Neuronal stem cell (in vitro differentiated cells): ENCODE data around the gene HOXB1.

Experiments used
- DNase-seq: peaks from one replicate; pipeline ENCODE4 v3.0.0-alpha.2; 2013; ENCODE audit warnings: low spot score
- H2AFZ ChIP-seq: one replicate; pipeline ENCODE4 v1.6.1; 2013; ENCODE audit warnings: mild to moderate bottlenecking, low read length, inconsistent platforms
- H2AK5ac ChIP-seq: 2 replicates; pipeline ENCODE4 v1.6.1; 2013; ENCODE audit warnings: low read depth, mild to moderate bottlenecking, inconsistent platforms, low read length, moderate library complexity, mixed read lengths
- H2BK120ac ChIP-seq: 2 replicates; pipeline ENCODE4 v1.6.1; 2013; ENCODE audit warnings: low read depth, mild to moderate bottlenecking, inconsistent platforms, low read length, moderate library complexity, mixed read lengths
- H2BK12ac ChIP-seq: one replicate; pipeline ENCODE4 v1.6.1; 2013; ENCODE audit warnings: low read length, inconsistent platforms
- H2BK15ac ChIP-seq: 2 replicates; pipeline ENCODE4 v1.6.1; 2013; ENCODE audit warnings: mild to moderate bottlenecking, low read length, inconsistent platforms, mixed read lengths
- H2BK5ac ChIP-seq: one replicate; pipeline ENCODE4 v1.6.1; 2013; ENCODE audit warnings: inconsistent platforms, mild to moderate bottlenecking, low read length, moderate library complexity
- H3K14ac ChIP-seq: one replicate; pipeline ENCODE4 v1.6.1; 2013; ENCODE audit warnings: low read length, inconsistent platforms
- H3K18ac ChIP-seq: 2 replicates; pipeline ENCODE4 v1.6.1; 2013; ENCODE audit warnings: low read length, inconsistent platforms
- H3K23ac ChIP-seq: 2 replicates; pipeline ENCODE4 v1.6.1; 2013; ENCODE audit warnings: low read depth, mild to moderate bottlenecking, mixed read lengths, low read length, inconsistent platforms; ENCODE audit not compliant: poor library complexity
- H3K27ac ChIP-seq: replicated peaks from 3 replicates; pipeline ENCODE4 v1.5.1; 2013; ENCODE audit warnings: low read length, inconsistent platforms
- H3K27me3 ChIP-seq, 3 experiments: 2 replicates each; pipeline ENCODE4 v1.6.1; 2013; ENCODE audit warnings: low read length in 3 of 3, mild to moderate bottlenecking in 2 of 3, inconsistent platforms in 1 of 3, low read depth in 1 of 3, mixed read lengths in 1 of 3, moderate library complexity in 1 of 3; ENCODE audit not compliant: control insufficient read depth in 3 of 3, insufficient read depth in 3 of 3
- H3K36me3 ChIP-seq, 2 donors: replicated peaks in 1 of 2; 2 replicates each; pipeline ENCODE4 v1.6.1; 2013; ENCODE audit warnings: low read length in 2 of 2; ENCODE audit not compliant: control insufficient read depth in 2 of 2, insufficient read depth in 2 of 2
- H3K4ac ChIP-seq: 2 replicates; pipeline ENCODE4 v1.6.1; 2013; ENCODE audit warnings: inconsistent platforms, mild to moderate bottlenecking, low read length, moderate library complexity
- H3K4me1 ChIP-seq, 2 donors: 1 replicate in 1 of 2; 2 replicates in 1 of 2; pipeline ENCODE4 v1.6.1; 2013; ENCODE audit warnings: low read length in 2 of 2, low read depth in 1 of 2; ENCODE audit not compliant: control insufficient read depth in 2 of 2, insufficient read depth in 1 of 2
- H3K4me2 ChIP-seq: one replicate; pipeline ENCODE4 v1.6.1; 2013; ENCODE audit warnings: mild to moderate bottlenecking, low read length, inconsistent platforms; ENCODE audit not compliant: insufficient read depth, poor library complexity, severe bottlenecking
- H3K4me3 ChIP-seq, 2 donors: 2 replicates each; pipeline ENCODE4 v1.5.1; 2013; ENCODE audit warnings: low read length in 2 of 2, mild to moderate bottlenecking in 2 of 2, inconsistent platforms in 1 of 2, moderate library complexity in 1 of 2
- H3K79me1 ChIP-seq: one replicate; pipeline ENCODE4 v1.6.1; 2013; ENCODE audit warnings: low read depth, mild to moderate bottlenecking, inconsistent platforms, low read length, moderate library complexity
- H3K9ac ChIP-seq: one replicate; pipeline ENCODE4 v1.6.1; 2013; ENCODE audit warnings: mild to moderate bottlenecking, low read depth, low read length, inconsistent platforms; ENCODE audit not compliant: poor library complexity
- H3K9me3 ChIP-seq, 2 donors: replicated peaks in 1 of 2; 2 replicates each; pipeline versions ENCODE3 to v1.6.1; 2013; ENCODE audit warnings: low read length in 2 of 2, mild to moderate bottlenecking in 2 of 2, inconsistent platforms in 1 of 2, low read depth in 1 of 2, mixed read lengths in 1 of 2, moderate library complexity in 1 of 2; ENCODE audit not compliant: control insufficient read depth in 2 of 2, insufficient read depth in 1 of 2
- H4K8ac ChIP-seq: one replicate; pipeline ENCODE4 v1.6.1; 2013; ENCODE audit warnings: low read depth, mild to moderate bottlenecking, inconsistent platforms, low read length, moderate library complexity
- H4K91ac ChIP-seq: one replicate; pipeline ENCODE4 v1.6.1; 2013; ENCODE audit warnings: low read length, low read depth, mild to moderate bottlenecking, inconsistent platforms; ENCODE audit not compliant: poor library complexity
- WGBS, 2 donors: extraction: QIAGEN DNeasy Blood & Tissue Kit; methylation state at CpG; one replicate each; pipeline ENCODE4 v1.1.7; 2013; ENCODE audit warnings: missing lambda C conversion rate in 2 of 2, mixed read lengths in 1 of 2; ENCODE audit not compliant: insufficient read length in 2 of 2, insufficient replicate concordance in 1 of 2; ENCODE audit errors: extremely low coverage in 2 of 2; 5-methylcytosine and 5-hydroxymethylcytosine counted together

HOXB1 gene

GRCh38 chr17:48541036-48541576, 10.3 kb upstream of the HOXB1 start:
- no peak overlapping the region for H4K91ac ChIP-seq
- H3K4me2 ChIP-seq: peak overlapping the region; percentile 35
- no peak overlapping the region for H2BK12ac ChIP-seq
- no peaks in the 10 kb centered on the region for H3K79me1 ChIP-seq
- H3K23ac ChIP-seq: no peak overlapping the region
- no peaks in the 10 kb centered on the region for H3K4me1 ChIP-seq
- no peak overlapping the region for H3K18ac ChIP-seq
- H4K8ac ChIP-seq: no peak overlapping the region
- H3K27me3 ChIP-seq: peaks cover 34 to 71% (median 60%) of the 10 kb centered on the region in 3 experiments
- no peak overlapping the region for H3K4ac ChIP-seq
- peaks cover 0 to 2% of the 10 kb centered on the region in 2 donors for H3K9me3 ChIP-seq
- peak overlapping the region in 1 of 2 donors; percentile 43 for H3K4me3 ChIP-seq
- H3K27ac ChIP-seq: no peak overlapping the region
- H2BK5ac ChIP-seq: no peak overlapping the region
- no peak overlapping the region for H2AK5ac ChIP-seq
- H3K36me3 ChIP-seq: no peaks in the 10 kb centered on the region
- no peak overlapping the region for H2BK120ac ChIP-seq
- no peak overlapping the region for H2BK15ac ChIP-seq
- H2AFZ ChIP-seq: peak overlapping the region; percentile 91
- H3K14ac ChIP-seq: no peak overlapping the region
- no peak overlapping the region for H3K9ac ChIP-seq
- no CpG with 5 or more reads among the region's 12 CpGs for WGBS, 2 donors
- DNase-seq: no peak

DNA sequence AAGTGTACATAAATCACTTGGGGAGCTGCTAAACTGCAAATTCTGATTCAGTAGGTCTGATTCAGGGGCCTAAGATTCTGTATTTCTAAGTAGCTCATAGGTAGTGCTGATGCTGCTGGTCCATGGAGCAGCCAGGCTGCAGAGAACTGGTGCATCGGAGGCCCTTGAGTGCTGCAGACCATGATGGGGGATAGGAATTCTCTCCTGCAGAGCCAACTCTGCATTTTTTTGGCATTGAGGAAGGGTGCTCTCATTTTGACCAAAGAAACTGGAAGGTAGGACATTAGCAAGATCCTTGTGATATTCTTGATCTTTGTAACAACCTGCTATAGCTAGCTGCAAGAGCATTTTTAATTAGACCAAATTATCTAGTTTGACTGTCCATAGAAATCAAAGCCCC, 9.4 kb upstream of the HOXB1 start:
- no peak overlapping the region for H2BK12ac ChIP-seq
- H3K79me1 ChIP-seq: no peaks in the 10 kb centered on the region
- no peak overlapping the region for H2BK120ac ChIP-seq
- no peak overlapping the region for H3K14ac ChIP-seq
- no peak overlapping the region for H2BK5ac ChIP-seq
- no peak overlapping the region for H3K4ac ChIP-seq
- H2BK15ac ChIP-seq: no peak overlapping the region
- no peak overlapping the region for H3K9ac ChIP-seq
- no peak overlapping the region for H2AFZ ChIP-seq
- H3K27me3 ChIP-seq: peaks cover 29 to 65% (median 51%) of the 10 kb centered on the region in 3 experiments
- no peak overlapping the region for H3K18ac ChIP-seq
- no peak overlapping the region for H3K23ac ChIP-seq
- H4K8ac ChIP-seq: no peak overlapping the region
- DNase-seq: no peak
- H3K27ac ChIP-seq: no peak overlapping the region
- no CpG with 5 or more reads among the region's 1 CpG for whole genome bisulfite sequencing, 2 donors
- H3K9me3 ChIP-seq: peaks cover 0 to 2% of the 10 kb centered on the region in 2 donors
- H4K91ac ChIP-seq: no peak overlapping the region
- H3K36me3 ChIP-seq: no peaks in the 10 kb centered on the region
- H3K4me1 ChIP-seq: no peaks in the 10 kb centered on the region
- no peak overlapping the region for H3K4me3 ChIP-seq
- no peak overlapping the region for H3K4me2 ChIP-seq
- no peak overlapping the region for H2AK5ac ChIP-seq

GRCh38 chr17:48539177-48539576, 8.4 kb upstream of the HOXB1 start:
- no peak overlapping the region for H2AK5ac ChIP-seq
- no peak overlapping the region for H3K14ac ChIP-seq
- H3K4me1 ChIP-seq: no peaks in the 10 kb centered on the region
- peaks cover 24 to 59% (median 40%) of the 10 kb centered on the region in 3 experiments for H3K27me3 ChIP-seq
- peaks cover 0 to 2% of the 10 kb centered on the region in 2 donors for H3K9me3 ChIP-seq
- no peak overlapping the region for H3K23ac ChIP-seq
- H3K4me2 ChIP-seq: no peak overlapping the region
- H2BK120ac ChIP-seq: no peak overlapping the region
- WGBS, 2 donors: no CpG with 5 or more reads among the region's 4 CpGs
- no peak overlapping the region for H3K27ac ChIP-seq
- H3K79me1 ChIP-seq: no peaks in the 10 kb centered on the region
- H2BK15ac ChIP-seq: no peak overlapping the region
- no peak overlapping the region for H3K4ac ChIP-seq
- H3K18ac ChIP-seq: no peak overlapping the region
- H3K36me3 ChIP-seq: no peaks in the 10 kb centered on the region
- H2BK5ac ChIP-seq: no peak overlapping the region
- H3K9ac ChIP-seq: no peak overlapping the region
- no peak for DNase-seq
- H2AFZ ChIP-seq: no peak overlapping the region
- H2BK12ac ChIP-seq: no peak overlapping the region
- no peak overlapping the region for H3K4me3 ChIP-seq
- no peak overlapping the region for H4K91ac ChIP-seq
- no peak overlapping the region for H4K8ac ChIP-seq

DNA sequence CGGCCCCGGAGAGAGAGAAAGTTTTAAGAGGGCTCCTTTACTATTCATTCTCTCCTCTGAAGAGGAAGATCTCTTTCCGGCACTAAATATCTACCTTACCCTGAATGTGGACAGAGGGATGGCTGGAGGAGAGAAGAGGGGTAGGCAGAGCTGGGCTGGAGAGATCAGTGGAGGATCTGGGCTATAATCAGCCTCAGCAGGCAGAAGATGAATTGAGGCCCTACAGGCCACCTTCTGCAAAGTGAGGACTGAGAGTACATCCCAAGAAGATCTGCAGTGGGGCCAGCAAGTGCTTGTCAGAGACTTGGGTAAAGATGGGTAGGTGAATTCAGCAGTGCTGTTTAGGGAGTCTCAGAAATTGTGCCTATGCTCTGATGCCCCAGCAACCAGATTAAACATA, 6.5 kb upstream of the HOXB1 start:
- Histone ChIP-seq H3K18ac (no peak overlapping the region), H2BK12ac (no peak overlapping the region), H3K4me2 (no peak overlapping the region), H2AK5ac (no peak overlapping the region), H4K8ac (no peak overlapping the region), H3K27me3 (peaks cover 14 to 60% (median 36%) of the 10 kb centered on the region in 3 experiments), H3K23ac (no peak overlapping the region), H3K4me3 (no peak overlapping the region), H2BK5ac (no peak overlapping the region), H2AFZ (no peak overlapping the region), H3K9ac (no peak overlapping the region), H2BK15ac (no peak overlapping the region), H3K27ac (no peak overlapping the region), H3K4ac (no peak overlapping the region), H3K4me1 (no peaks in the 10 kb centered on the region), H3K36me3 (no peaks in the 10 kb centered on the region), H4K91ac (no peak overlapping the region), H3K9me3 (peaks cover 0 to 2% of the 10 kb centered on the region in 2 donors), H3K79me1 (no peaks in the 10 kb centered on the region), H3K14ac (no peak overlapping the region), H2BK120ac (no peak overlapping the region)
- DNase-seq: no peak
- WGBS, 2 donors: no CpG with 5 or more reads among the region's 3 CpGs
